Measurements from ENCODE around the gene KCTD10.
A peak's percentile ranks its signal among the peaks of the same experiment; 100 is the strongest.

KCTD10 gene

GRCh38 chr12:109467978-109468676 is 9.0 kb downstream of the KCTD10 start:
- DNase-seq: peak; percentile 34

- no peak for DNase-seq
Measured at GRCh38 chr12:109466821-109467220, 10.3 kb downstream of the KCTD10 start.

- no peak for DNase-seq
Measured at GRCh38 chr12:109466305-109466704, 10.8 kb downstream of the KCTD10 start.

GRCh38 chr12:109464642-109465351 is 12.3 kb downstream of the KCTD10 start:
- no peak for DNase-seq

GRCh38 chr12:109463756-109464155 is 13.3 kb downstream of the KCTD10 start:
- no peak for DNase-seq

- DNase-seq: peak; percentile 58
Measured at GRCh38 chr12:109462868-109463692, 14.0 kb downstream of the KCTD10 start.

GRCh38 chr12:109461846-109462756 is 15.0 kb downstream of the KCTD10 start:
- DNase-seq: peak; percentile 19

GRCh38 chr12:109461049-109461845 is 15.9 kb downstream of the KCTD10 start:
- peak; percentile 78 for DNase-seq

GRCh38 chr12:109460538-109460937 is 16.6 kb downstream of the KCTD10 start:
- DNase-seq: no peak

GRCh38 chr12:109459247-109459646 is 17.9 kb downstream of the KCTD10 start:
- DNase-seq: no peak

GRCh38 chr12:109458771-109459208 is 18.3 kb downstream of the KCTD10 start:
- DNase-seq: no peak

- no peak for DNase-seq
Measured at GRCh38 chr12:109458086-109458485, 19.0 kb downstream of the KCTD10 start.

GRCh38 chr12:109455706-109456105 is 21.4 kb downstream of the KCTD10 start:
- DNase-seq: no peak

GRCh38 chr12:109452489-109452888 is 24.6 kb downstream of the KCTD10 start:
- no peak for DNase-seq

GRCh38 chr12:109451400-109451799 is 25.7 kb downstream of the KCTD10 start:
- no peak for DNase-seq

- no peak for DNase-seq
Measured at GRCh38 chr12:109450980-109451379, 26.1 kb downstream of the KCTD10 start.

- DNase-seq: no peak
Measured at GRCh38 chr12:109449845-109450532, 27.1 kb downstream of the KCTD10 start.

- DNase-seq: no peak
Measured at GRCh38 chr12:109448707-109449390, 28.3 kb downstream of the KCTD10 start.

- DNase-seq: no peak
Measured at GRCh38 chr12:109448272-109448671, 28.8 kb downstream of the KCTD10 start.

- no peak for DNase-seq
Measured at GRCh38 chr12:109447482-109447881, 29.6 kb downstream of the KCTD10 start.
